Karpas-422 (cell line): Measurements from ENCODE around the gene COA7. TPM values are rescaled to one million over a fixed set of nuclear protein-coding genes. Genes with fewer than 3 reads are reported as not detected.

Experiments
- DNase-seq: peaks from one replicate; pipeline ENCODE4 v3.0.0-alpha.2; 2015
- H2AFZ ChIP-seq: fragments of 200-600 bp; sonication (generic); 2 replicates; pipeline ENCODE4 v1.6.1; 2014; ENCODE audit warnings: antibody characterized with exemption, low read length, mixed read lengths
- H3K27ac ChIP-seq: fragments of 200-600 bp; sonication (generic); 2 replicates; pipeline ENCODE4 v1.5.1; 2014; ENCODE audit warnings: mild to moderate bottlenecking, low read length, moderate library complexity
- H3K27me3 ChIP-seq: fragments of 200-600 bp; sonication (generic); 2 replicates; pipeline ENCODE4 v1.6.1; 2014; ENCODE audit warnings: low read length, mixed read lengths
- H3K36me3 ChIP-seq: fragments of 200-600 bp; sonication (generic); 2 replicates; pipeline ENCODE4 v1.6.1; 2014; ENCODE audit warnings: low read length, mixed read lengths; ENCODE audit not compliant: insufficient read depth
- H3K4me1 ChIP-seq: fragments of 200-600 bp; sonication (generic); 2 replicates; pipeline ENCODE4 v1.6.1; 2014; ENCODE audit warnings: mild to moderate bottlenecking, low read length, mixed read lengths
- H3K4me2 ChIP-seq: fragments of 200-600 bp; sonication (generic); 2 replicates; pipeline ENCODE4 v1.6.1; 2014; ENCODE audit warnings: low read length, low read depth, mild to moderate bottlenecking; ENCODE audit not compliant: poor library complexity, severe bottlenecking
- H3K4me3 ChIP-seq: fragments of 200-600 bp; sonication (generic); 2 replicates; pipeline ENCODE4 v1.5.1; 2014; ENCODE audit warnings: mild to moderate bottlenecking, antibody characterized with exemption, low read length, mixed read lengths
- H3K79me2 ChIP-seq: fragments of 200-600 bp; sonication (generic); 2 replicates; pipeline ENCODE4 v1.6.1; 2014; ENCODE audit warnings: mild to moderate bottlenecking, low read length, mixed read lengths
- H3K9ac ChIP-seq: fragments of 200-600 bp; sonication (generic); 2 replicates; pipeline ENCODE4 v1.6.0; 2014; ENCODE audit warnings: low read length
- H3K9me2 ChIP-seq: fragments of 200-600 bp; sonication (generic), shearing (Covaris generic); replicated peaks from 2 replicates; pipeline ENCODE4 v1.6.0; 2014; ENCODE audit warnings: mild to moderate bottlenecking, low read length, moderate library complexity; ENCODE audit not compliant: insufficient read depth
- H3K9me3 ChIP-seq: fragments of 300-700, 200-600 bp; sonication (generic); 2 replicates; pipeline ENCODE4 v1.6.1; 2014; ENCODE audit warnings: low read length, mixed read lengths
- H4K20me1 ChIP-seq: fragments of 200-600 bp; sonication (generic); 2 replicates; pipeline ENCODE4 v1.6.1; 2014; ENCODE audit warnings: mild to moderate bottlenecking, antibody characterized with exemption, low read length, low read depth; ENCODE audit not compliant: insufficient read depth
- small RNA-seq: library from RNA; depleted of rRNA; stranded (forward); fragments of <200 nt; gene quantifications from one replicate; pipeline ENCODE3, GENCODE V24; 2014
- total RNA-seq: library from RNA; depleted of rRNA; stranded (reverse); fragments of >200 nt; shearing (Covaris generic); gene quantifications from 2 replicates; pipeline ENCODE4 v1.2.3, GENCODE V29; 2014; ENCODE audit warnings: low replicate concordance; rRNA removed

COA7 gene
- total RNA-seq, 1 experiment from 2014 or later: 10.8 TPM

DNA sequence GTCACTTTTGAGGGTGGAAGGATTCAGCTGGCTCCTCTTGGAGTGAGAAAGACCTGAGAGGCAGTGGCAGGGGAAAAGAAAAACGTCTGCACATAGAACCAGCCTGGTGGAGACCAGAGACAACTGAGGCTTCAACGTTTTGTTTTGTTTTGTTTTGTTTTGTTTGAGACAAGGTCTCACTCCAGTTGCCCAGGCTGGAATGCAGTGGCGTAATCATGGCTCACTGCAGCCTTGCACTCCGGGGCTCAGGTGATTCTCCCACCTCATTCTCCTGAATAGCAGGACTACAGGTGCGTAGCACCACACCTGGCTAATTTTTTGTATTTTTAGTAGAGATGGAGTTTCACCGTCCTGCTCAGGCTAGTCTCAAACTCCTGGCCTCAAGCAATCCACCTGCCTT, 52.9 kb downstream of the COA7 start:
- no peaks in the 10 kb centered on the region for H3K36me3 ChIP-seq
- H3K27me3 ChIP-seq: no peaks in the 10 kb centered on the region

DNA sequence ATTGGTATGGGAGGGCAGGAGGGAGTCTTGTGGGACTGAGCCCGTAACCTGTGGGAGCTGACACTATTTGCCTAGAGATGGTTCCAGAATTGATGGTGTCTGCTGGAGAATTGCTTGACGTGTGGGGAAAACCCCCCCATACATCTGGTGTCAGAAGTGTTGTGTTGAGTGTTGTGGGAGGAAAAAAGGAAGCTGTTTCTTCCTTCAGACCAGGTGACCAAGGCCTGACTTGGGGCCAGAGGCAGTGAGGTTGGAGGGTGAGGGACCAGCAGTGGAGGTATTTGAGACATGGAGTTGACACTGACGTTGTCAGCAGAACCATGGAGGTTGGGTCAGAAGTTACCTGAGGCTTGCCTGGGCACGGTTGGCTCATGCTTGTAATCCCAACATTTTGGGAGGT, 56.8 kb downstream of the COA7 start:
- Histone ChIP-seq H3K27me3 (no peaks in the 10 kb centered on the region), H3K4me2 (no peak overlapping the region), H3K79me2 (no peaks in the 10 kb centered on the region), H3K9ac (no peak overlapping the region), H3K4me3 (no peak overlapping the region), H3K27ac (no peak overlapping the region), H2AFZ (no peak overlapping the region), H3K9me2 (no peaks in the 10 kb centered on the region), H4K20me1 (no peaks in the 10 kb centered on the region), H3K4me1 (peaks cover 20% of the 10 kb centered on the region), H3K9me3 (no peaks in the 10 kb centered on the region), H3K36me3 (no peaks in the 10 kb centered on the region)
- no peak for DNase-seq

More for the DNA sequence above, 52.9 kb downstream of the COA7 start:
- no peaks in the 10 kb centered on the region for H3K79me2 ChIP-seq
- H3K9ac ChIP-seq: no peak overlapping the region
- no peaks in the 10 kb centered on the region for H3K4me1 ChIP-seq
- H3K27ac ChIP-seq: no peak overlapping the region
- H4K20me1 ChIP-seq: no peaks in the 10 kb centered on the region
- no peak overlapping the region for H3K4me2 ChIP-seq
- no peaks in the 10 kb centered on the region for H3K9me3 ChIP-seq
- H3K9me2 ChIP-seq: no peaks in the 10 kb centered on the region
- H3K4me3 ChIP-seq: no peak overlapping the region
- H2AFZ ChIP-seq: no peak overlapping the region
- no peak for DNase-seq

DNA sequence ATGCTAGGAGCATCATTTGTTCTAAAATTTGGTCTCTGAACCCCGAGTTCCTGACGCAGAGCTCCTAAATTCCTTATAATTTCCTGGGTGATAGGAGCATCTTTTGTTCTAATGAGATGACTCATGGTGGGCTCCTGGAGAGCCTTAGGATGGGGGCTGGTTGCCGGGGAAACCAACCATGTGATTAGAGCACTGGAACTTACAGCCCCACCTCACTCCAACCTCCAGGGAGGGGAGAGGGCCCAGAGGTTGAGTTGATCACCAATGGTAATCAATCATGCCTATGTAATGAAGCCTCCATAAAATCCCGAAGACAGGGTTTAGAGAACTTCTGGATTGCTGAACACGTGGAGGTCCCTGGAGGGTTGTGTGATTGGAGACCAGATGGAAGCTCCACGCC, 57.5 kb downstream of the COA7 start:
- H3K4me3 ChIP-seq: no peak overlapping the region
- H3K9me2 ChIP-seq: no peaks in the 10 kb centered on the region
- H2AFZ ChIP-seq: no peak overlapping the region
- no peaks in the 10 kb centered on the region for H3K27me3 ChIP-seq
- H3K4me1 ChIP-seq: peaks cover 23% of the 10 kb centered on the region
- H3K9me3 ChIP-seq: no peaks in the 10 kb centered on the region
- H3K79me2 ChIP-seq: no peaks in the 10 kb centered on the region
- no peaks in the 10 kb centered on the region for H4K20me1 ChIP-seq
- DNase-seq: no peak
- H3K36me3 ChIP-seq: no peaks in the 10 kb centered on the region
- H3K9ac ChIP-seq: no peak overlapping the region
- H3K27ac ChIP-seq: no peak overlapping the region
- H3K4me2 ChIP-seq: no peak overlapping the region

DNA sequence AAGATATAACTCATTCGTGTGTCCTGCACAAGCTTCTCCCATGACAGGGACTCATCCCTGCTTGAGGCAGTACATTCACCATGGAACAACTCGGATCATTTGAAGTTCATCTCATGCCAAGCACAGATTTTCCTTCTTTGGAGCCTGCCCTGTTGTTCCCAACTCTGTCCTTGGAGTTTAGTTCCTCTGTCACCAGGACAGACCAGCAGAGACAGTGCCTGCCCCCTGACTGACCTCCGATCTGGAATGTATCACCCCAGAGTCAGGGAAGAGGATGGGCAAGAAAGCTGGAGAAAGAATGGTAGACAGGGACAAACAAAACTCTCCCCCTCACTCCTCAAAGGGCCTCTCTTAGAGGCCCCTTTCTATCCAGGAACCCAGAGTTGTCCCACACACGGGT, 60.2 kb downstream of the COA7 start:
- peak overlapping the region; percentile 74 for H3K27ac ChIP-seq
- H2AFZ ChIP-seq: peak overlapping the region; percentile 94
- H3K9ac ChIP-seq: peak overlapping the region; percentile 46
- H3K4me2 ChIP-seq: peak overlapping the region; percentile 64
- no peaks in the 10 kb centered on the region for H4K20me1 ChIP-seq
- peaks cover 25% of the 10 kb centered on the region for H3K4me1 ChIP-seq
- DNase-seq: no peak
- no peaks in the 10 kb centered on the region for H3K36me3 ChIP-seq
- no peaks in the 10 kb centered on the region for H3K79me2 ChIP-seq
- H3K4me3 ChIP-seq: 0 out of 2 replicates have a peak overlapping the region, but pooled peaks have one; percentile 31
- no peaks in the 10 kb centered on the region for H3K27me3 ChIP-seq
- no peaks in the 10 kb centered on the region for H3K9me2 ChIP-seq
- H3K9me3 ChIP-seq: no peaks in the 10 kb centered on the region

DNA sequence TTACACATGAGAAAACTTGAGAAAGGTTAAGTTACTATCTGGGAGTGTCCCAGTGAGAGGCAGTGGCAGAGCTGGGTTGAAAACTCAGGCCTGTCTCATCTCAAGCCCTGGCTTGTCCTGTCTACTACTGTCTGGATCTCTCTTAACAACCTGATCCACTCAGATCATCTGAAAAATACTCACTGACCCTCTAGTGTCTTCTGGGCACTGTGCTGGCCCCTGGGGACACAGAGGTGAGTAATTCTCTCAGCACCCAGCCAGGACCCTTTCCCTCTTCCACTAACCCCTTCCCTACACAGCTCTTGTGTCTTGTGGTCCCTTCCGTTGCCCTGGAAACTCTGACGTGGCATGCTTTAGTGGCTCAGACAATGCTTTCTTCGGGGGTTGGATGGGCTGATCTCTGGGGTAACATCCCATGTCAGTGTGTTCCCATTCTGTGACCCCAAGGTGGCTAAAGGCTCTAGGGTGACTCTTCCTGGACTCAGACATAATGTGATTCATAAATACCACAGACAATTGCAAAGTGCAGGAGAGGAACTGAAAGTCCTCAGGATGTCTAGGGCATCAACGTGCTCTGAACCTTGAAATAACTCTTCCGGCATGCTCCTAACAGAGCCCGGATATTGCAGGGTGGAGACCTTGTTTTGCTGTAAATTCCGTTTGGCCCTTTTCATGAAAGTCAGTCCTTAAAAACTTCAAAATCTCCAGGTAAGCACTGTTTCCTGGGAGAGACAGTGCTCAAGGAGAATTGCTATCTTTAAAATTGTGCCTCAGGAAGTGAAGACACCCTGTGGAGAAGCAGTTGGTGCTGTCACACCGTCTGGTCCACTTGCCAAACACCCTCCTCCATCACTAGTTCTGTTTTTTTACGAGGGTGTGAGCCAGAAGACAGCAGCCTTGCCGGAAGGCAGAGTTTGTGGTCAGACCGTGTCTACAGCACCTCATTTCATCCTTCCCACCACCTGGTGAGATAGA, 61.1 kb downstream of the COA7 start:
- Histone ChIP-seq H3K9me3 (no peaks in the 10 kb centered on the region), H2AFZ (peak overlapping the region; percentile 94), H3K27ac (peak overlapping the region; percentile 74), H3K9me2 (no peaks in the 10 kb centered on the region), H3K27me3 (no peaks in the 10 kb centered on the region), H3K4me3 (peak overlapping the region; percentile 31), H3K79me2 (no peaks in the 10 kb centered on the region), H3K4me1 (peaks cover 28% of the 10 kb centered on the region), H3K9ac (peak overlapping the region; percentile 46), H3K36me3 (no peaks in the 10 kb centered on the region), H3K4me2 (peak overlapping the region; percentile 64), H4K20me1 (no peaks in the 10 kb centered on the region)
- peak; percentile 89 for DNase-seq

GRCh38 chr1:52635321-52636089, 62.6 kb downstream of the COA7 start:
- no peak overlapping the region for H3K4me3 ChIP-seq
- no peaks in the 10 kb centered on the region for H3K27me3 ChIP-seq
- no peak overlapping the region for H3K9ac ChIP-seq
- peak overlapping the region; percentile 82 for H2AFZ ChIP-seq
- DNase-seq: no peak
- no peaks in the 10 kb centered on the region for H3K9me3 ChIP-seq
- H3K4me2 ChIP-seq: no peak overlapping the region
- H3K79me2 ChIP-seq: no peaks in the 10 kb centered on the region
- H3K4me1 ChIP-seq: peaks cover 28% of the 10 kb centered on the region
- H4K20me1 ChIP-seq: no peaks in the 10 kb centered on the region
- no peak overlapping the region for H3K27ac ChIP-seq
- no peaks in the 10 kb centered on the region for H3K36me3 ChIP-seq
- no peaks in the 10 kb centered on the region for H3K9me2 ChIP-seq

Small RNA genes within 50 kb of the gene (small RNA-seq; reads per million reads assigned to genes)
- not detected for gene RN7SL62P

Other genes starting within 250 kb of the COA7 start
- 53.6 and 97.8 TPM in 2 replicates for gene TUT4, start 145.3 kb downstream of the COA7 start, total RNA-seq
- 90.5 and 90.8 TPM in 2 replicates for gene GPX7, start 96.0 kb downstream of the COA7 start, total RNA-seq
- not detected in 2 replicates for gene SHISAL2A, start 65.2 kb downstream of the COA7 start, total RNA-seq
- 10.8 and 25.6 TPM in 2 replicates for gene ZYG11B, start 28.1 kb upstream of the COA7 start, total RNA-seq
- gene ZYG11A, start 144.4 kb upstream of the COA7 start, total RNA-seq: not detected in 2 replicates
- gene ECHDC2, start 223.4 kb upstream of the COA7 start, total RNA-seq: not detected in 2 replicates
- 81.3 and 146 TPM in 2 replicates for gene SCP2, start 228.9 kb upstream of the COA7 start, total RNA-seq